ENCODE measurements around the gene ABCB10. TPM values are rescaled to one million over a fixed set of nuclear protein-coding genes. Genes with fewer than 3 reads are reported as not detected.
"Not testable (repeated sequence)": the region's sequence is repeated elsewhere in the genome, so short reads cannot be mapped to it uniquely, and the experiment has no call there.

ABCB10 gene
- total RNA-seq, 4 donors from 2014 or later: 10.5 to 15.2 (median 13.0) TPM

- TF ChIP-seq CTCF (IDR thresholded peaks at IDR 0.05): no peak
- TF ChIP-seq POLR2AphosphoS5 (IDR thresholded peaks at IDR 0.05): no peak
- TF ChIP-seq EP300 (IDR thresholded peaks at IDR 0.05): no peak
- TF ChIP-seq POLR2A (IDR thresholded peaks at IDR 0.05): no peak
Measured at GRCh38 chr1:229599218-229599954, 40.9 kb upstream of the ABCB10 start.

GRCh38 chr1:229597877-229598276 is 39.4 kb upstream of the ABCB10 start:
- H3K27ac ChIP-seq: peak overlapping the region; percentile 73
- H3K4me1 ChIP-seq: peaks cover 22% of the 10 kb centered on the region
- no peak for TF ChIP-seq POLR2AphosphoS5 (IDR thresholded peaks at IDR 0.05)
- no peak for TF ChIP-seq POLR2A (IDR thresholded peaks at IDR 0.05)
- no peak for TF ChIP-seq EP300 (IDR thresholded peaks at IDR 0.05)
- no peak for DNase-seq (ENCODE audit: low spot score in 2 of 2)
- 69% methylated on average over 3 of the region's 3 CpGs for whole genome bisulfite sequencing
- H3K9me3 ChIP-seq: no peaks in the 10 kb centered on the region
- no peak overlapping the region for H3K4me3 ChIP-seq
- no peaks in the 10 kb centered on the region for H3K27me3 ChIP-seq
- H3K36me3 ChIP-seq: peaks cover 49% of the 10 kb centered on the region

More at GRCh38 chr1:229599218-229599954, 40.9 kb upstream of the ABCB10 start:
- no peaks in the 10 kb centered on the region for H3K9me3 ChIP-seq
- DNase-seq (ENCODE audit: low spot score in 2 of 2): no peak
- no peak overlapping the region for H3K4me3 ChIP-seq
- H3K36me3 ChIP-seq: peaks cover 41% of the 10 kb centered on the region
- WGBS: 70% methylated on average over 3 of the region's 3 CpGs
- no peaks in the 10 kb centered on the region for H3K27me3 ChIP-seq
- H3K27ac ChIP-seq: peak overlapping the region; percentile 20
- H3K4me1 ChIP-seq: peaks cover 22% of the 10 kb centered on the region

- no peak overlapping the region for H3K4me3 ChIP-seq
- peaks cover 45% of the 10 kb centered on the region for H3K36me3 ChIP-seq
- TF ChIP-seq POLR2AphosphoS5 (IDR thresholded peaks at IDR 0.05): no peak
- TF ChIP-seq POLR2A (IDR thresholded peaks at IDR 0.05): no peak
- no peak for TF ChIP-seq EP300 (IDR thresholded peaks at IDR 0.05)
- TF ChIP-seq CTCF (IDR thresholded peaks at IDR 0.05): no peak
- H3K9me3 ChIP-seq: no peaks in the 10 kb centered on the region
- no peak for DNase-seq (ENCODE audit: low spot score in 2 of 2)
- peaks cover 22% of the 10 kb centered on the region for H3K4me1 ChIP-seq
- 61% methylated on average over 7 of the region's 7 CpGs for WGBS
- no peaks in the 10 kb centered on the region for H3K27me3 ChIP-seq
- peak overlapping the region; percentile 73 for H3K27ac ChIP-seq
Measured at GRCh38 chr1:229596925-229597699, 38.6 kb upstream of the ABCB10 start.

GRCh38 chr1:229595876-229596275 is 37.4 kb upstream of the ABCB10 start:
- Histone ChIP-seq H3K36me3 (peaks cover 34% of the 10 kb centered on the region), H3K4me1 (peaks cover 22% of the 10 kb centered on the region)
- DNase-seq (ENCODE audit: low spot score in 2 of 2); H3K9me3 ChIP-seq; H3K27me3 ChIP-seq; H3K27ac ChIP-seq; H3K4me3 ChIP-seq: not testable (repeated sequence)
- WGBS: 100% methylated on average over 7 of the region's 7 CpGs

- H3K27ac ChIP-seq: no peak overlapping the region
- H3K4me3 ChIP-seq: no peak overlapping the region
- no peak for TF ChIP-seq CTCF (IDR thresholded peaks at IDR 0.05)
- TF ChIP-seq POLR2A (IDR thresholded peaks at IDR 0.05): no peak
- TF ChIP-seq EP300 (IDR thresholded peaks at IDR 0.05): no peak
- TF ChIP-seq POLR2AphosphoS5 (IDR thresholded peaks at IDR 0.05): no peak
- DNase-seq (ENCODE audit: low spot score in 2 of 2): no peak
- WGBS: 97% methylated on average over 34 of the region's 34 CpGs
- H3K4me1 ChIP-seq: peaks cover 17% of the 10 kb centered on the region
- no peaks in the 10 kb centered on the region for H3K9me3 ChIP-seq
- H3K27me3 ChIP-seq: no peaks in the 10 kb centered on the region
- H3K36me3 ChIP-seq: peaks cover 34% of the 10 kb centered on the region
Measured at GRCh38 chr1:229594227-229595008, 35.9 kb upstream of the ABCB10 start.
